Omental fat pad (tissue), 4 donors: ENCODE measurements around the gene SYDE2. TPM values are rescaled to one million over a fixed set of nuclear protein-coding genes. Genes with fewer than 3 reads are reported as not detected.
A peak's percentile ranks its signal among the peaks of the same experiment; 100 is the strongest.

Source experiments
- ATAC-seq: fragments of 150-250 bp; one replicate; pipeline ENCODE4 v1.9.1; 2016; ENCODE audit warnings: mild to moderate bottlenecking, moderate library complexity; ENCODE audit not compliant: low FRiP score
- DNase-seq: peaks from one replicate; pipeline ENCODE4 v3.0.0-alpha.2; 2019; ENCODE audit warnings: low spot score
- CTCF ChIP-seq, 3 donors: fragments of 450-650 bp; IDR thresholded peaks; one replicate each; pipeline ENCODE4 v1.5.1; 2016 to 2017; ENCODE audit warnings: antibody characterized with exemption in 3 of 3, mild to moderate bottlenecking in 3 of 3, moderate library complexity in 2 of 3
- total RNA-seq, 4 donors: library from RNA; depleted of rRNA; stranded (reverse); fragments of >200 nt; gene quantifications; one replicate each; pipeline ENCODE4 v1.1.0, GENCODE V29; 2016

Gene SYDE2
- total RNA-seq, 4 donors from 2014 or later, result 5.2 to 9.4 (median 8.3) TPM

DNA sequence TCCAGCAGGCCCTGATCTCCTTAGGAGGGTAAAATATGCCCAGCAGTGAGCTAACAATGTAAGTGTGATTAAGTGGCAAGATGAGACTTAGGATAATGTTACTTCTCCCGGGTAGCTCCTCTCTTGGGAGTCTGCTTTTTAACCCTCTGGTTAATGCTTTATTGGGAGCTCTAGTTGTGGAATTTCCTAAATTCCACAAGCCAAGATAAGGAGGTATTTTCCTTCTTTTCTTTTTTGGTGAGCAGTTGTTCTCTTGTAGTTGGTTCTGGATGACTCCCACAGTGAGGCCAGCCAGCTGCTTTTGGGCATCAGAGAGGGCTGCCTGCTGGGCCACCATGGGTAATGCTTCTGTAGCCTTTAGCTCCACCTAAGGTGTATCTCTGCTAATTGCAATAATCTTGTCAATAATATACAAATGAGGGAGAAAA, 39.4 kb upstream of the SYDE2 start:
- no peak for ATAC-seq
- no peak for TF ChIP-seq CTCF (IDR thresholded peaks at IDR 0.05)
- no peak for DNase-seq

GRCh38 chr1:85237613-85238012, 36.8 kb upstream of the SYDE2 start:
- ATAC-seq, result no peak
- no peak for TF ChIP-seq CTCF (IDR thresholded peaks at IDR 0.05)
- no peak for DNase-seq

GRCh38 chr1:85230305-85230977, 29.6 kb upstream of the SYDE2 start:
- ATAC-seq (no peak), DNase-seq (no peak)
- TF ChIP-seq CTCF (IDR thresholded peaks at IDR 0.05), result no peak

GRCh38 chr1:85229574-85230097, 28.8 kb upstream of the SYDE2 start:
- ATAC-seq, result no peak
- no peak for TF ChIP-seq CTCF (IDR thresholded peaks at IDR 0.05)
- DNase-seq, result no peak

- no peak for ATAC-seq
- no peak for TF ChIP-seq CTCF (IDR thresholded peaks at IDR 0.05)
- no peak for DNase-seq
These were observed 28.2 kb upstream of the SYDE2 start for GRCh38 chr1:85228972-85229371.

GRCh38 chr1:85225624-85226380, 25.0 kb upstream of the SYDE2 start:
- TF ChIP-seq CTCF (IDR thresholded peaks at IDR 0.05), result no peak
- peak; percentile 75 for ATAC-seq
- DNase-seq, result no peak
